ENCODE results near the gene PTPRT.

PTPRT gene

DNA sequence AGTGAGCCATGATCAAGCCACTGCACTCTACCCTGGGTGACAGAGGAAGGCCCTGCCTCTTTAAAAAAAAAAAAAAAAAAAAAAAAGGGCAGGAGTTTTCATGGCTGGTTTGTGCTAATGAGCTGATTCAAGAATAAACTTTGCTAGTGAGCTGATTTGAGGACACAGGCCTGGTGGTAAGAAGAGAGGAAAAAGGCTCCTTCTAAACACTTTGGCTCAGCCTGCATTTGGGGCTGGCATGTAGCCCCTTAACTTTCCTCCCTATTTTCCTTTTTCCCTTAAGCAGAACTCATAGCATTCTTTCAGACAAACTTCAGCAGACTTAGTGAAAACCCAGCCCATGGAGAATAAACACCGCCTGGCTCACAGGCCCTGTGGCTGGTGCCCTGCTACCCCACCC, 432.7 kb downstream of the PTPRT start:
- ATAC-seq (ENCODE audit: low read depth) (no peak), DNase-seq (ENCODE audit: low spot score in 2 of 2) (no peak)
- Mint-ChIP-seq H3K9me3 (peaks cover 3% of the 10 kb centered on the region), H3K4me1 (no peaks in the 10 kb centered on the region), H3K36me3 (no peaks in the 10 kb centered on the region), H3K27me3 (no peaks in the 10 kb centered on the region), H3K4me3 (no peak overlapping the region), H3K27ac (no peak overlapping the region)

GRCh38 chr20:42754706-42755105, 435.0 kb downstream of the PTPRT start:
- Mint-ChIP-seq H3K36me3 (no peaks in the 10 kb centered on the region), H3K4me3 (no peak overlapping the region), H3K27me3 (no peaks in the 10 kb centered on the region), H3K27ac (no peak overlapping the region), H3K4me1 (no peaks in the 10 kb centered on the region), H3K9me3 (peaks cover 2% of the 10 kb centered on the region)
- DNase-seq (ENCODE audit: low spot score in 2 of 2), result no peak
- no peak for ATAC-seq (ENCODE audit: low read depth)

DNA sequence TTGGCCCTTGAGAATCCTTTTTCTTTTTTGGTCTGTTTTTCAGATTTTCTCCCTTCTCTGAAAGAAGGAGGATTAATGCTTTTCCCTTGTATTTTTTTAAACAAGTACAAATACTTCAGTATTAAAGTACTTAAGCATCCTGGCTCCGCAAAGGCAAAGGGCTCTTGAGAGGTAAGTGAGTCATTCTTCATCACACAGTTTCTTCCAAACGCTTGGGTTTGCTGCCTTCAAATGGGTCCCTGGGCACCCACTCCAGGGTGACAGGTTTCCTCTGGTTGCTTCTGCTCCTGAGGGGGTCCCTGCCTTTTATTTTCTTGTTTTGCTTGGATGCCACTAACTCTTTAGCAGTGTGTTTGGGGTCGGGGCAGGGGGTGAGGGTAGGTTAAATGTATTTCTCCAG, 437.1 kb downstream of the PTPRT start:
- DNase-seq (ENCODE audit: low spot score in 2 of 2) (no peak), ATAC-seq (ENCODE audit: low read depth) (no peak)
- Mint-ChIP-seq H3K27ac (no peak overlapping the region), H3K4me3 (no peak overlapping the region), H3K9me3 (no peaks in the 10 kb centered on the region), H3K27me3 (no peaks in the 10 kb centered on the region), H3K4me1 (no peaks in the 10 kb centered on the region), H3K36me3 (no peaks in the 10 kb centered on the region)

- Mint-ChIP-seq H3K9me3 (peaks cover 1% of the 10 kb centered on the region), H3K4me1 (no peaks in the 10 kb centered on the region), H3K27me3 (no peaks in the 10 kb centered on the region), H3K27ac (no peak overlapping the region), H3K36me3 (no peaks in the 10 kb centered on the region), H3K4me3 (no peak overlapping the region)
- ATAC-seq (ENCODE audit: low read depth) (no peak), DNase-seq (ENCODE audit: low spot score in 2 of 2) (no peak)
These were observed 440.1 kb downstream of the PTPRT start for GRCh38 chr20:42749556-42749955.

DNA sequence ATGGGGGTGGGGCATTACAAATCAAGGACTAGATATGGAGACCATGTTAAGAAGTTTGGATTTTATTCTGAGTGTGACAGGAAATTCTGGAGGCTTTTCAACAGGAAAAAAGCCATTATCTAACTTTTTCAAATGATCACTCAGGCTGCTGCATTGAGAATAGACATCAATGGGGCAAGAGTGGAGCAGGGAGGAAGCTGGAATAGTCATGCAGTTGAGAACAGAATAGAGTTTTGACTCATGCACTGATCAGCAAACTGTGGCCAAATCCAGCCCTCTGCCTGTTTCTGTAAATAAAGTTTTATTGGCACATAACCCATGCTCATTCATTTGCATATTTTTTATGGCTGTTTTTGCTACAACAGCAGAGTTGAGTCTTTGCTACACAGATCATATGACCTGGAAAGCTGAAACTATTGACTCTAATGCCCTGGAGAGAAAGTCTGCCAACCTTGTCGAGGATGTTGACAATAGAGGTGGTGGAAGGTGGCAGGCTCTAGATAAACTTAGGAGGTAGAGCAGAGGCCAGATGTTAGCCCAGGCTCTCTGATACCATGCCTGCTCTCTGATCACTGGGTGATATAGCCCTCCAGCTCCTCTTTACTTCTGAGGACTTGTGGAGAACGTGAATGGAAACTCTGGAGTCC, 441.8 kb downstream of the PTPRT start:
- Mint-ChIP-seq H3K36me3 (no peaks in the 10 kb centered on the region), H3K4me3 (no peak overlapping the region), H3K27me3 (no peaks in the 10 kb centered on the region), H3K27ac (no peak overlapping the region), H3K9me3 (peaks cover 1% of the 10 kb centered on the region), H3K4me1 (no peaks in the 10 kb centered on the region)
- DNase-seq (ENCODE audit: low spot score in 2 of 2) (no peak), ATAC-seq (ENCODE audit: low read depth) (no peak)

DNA sequence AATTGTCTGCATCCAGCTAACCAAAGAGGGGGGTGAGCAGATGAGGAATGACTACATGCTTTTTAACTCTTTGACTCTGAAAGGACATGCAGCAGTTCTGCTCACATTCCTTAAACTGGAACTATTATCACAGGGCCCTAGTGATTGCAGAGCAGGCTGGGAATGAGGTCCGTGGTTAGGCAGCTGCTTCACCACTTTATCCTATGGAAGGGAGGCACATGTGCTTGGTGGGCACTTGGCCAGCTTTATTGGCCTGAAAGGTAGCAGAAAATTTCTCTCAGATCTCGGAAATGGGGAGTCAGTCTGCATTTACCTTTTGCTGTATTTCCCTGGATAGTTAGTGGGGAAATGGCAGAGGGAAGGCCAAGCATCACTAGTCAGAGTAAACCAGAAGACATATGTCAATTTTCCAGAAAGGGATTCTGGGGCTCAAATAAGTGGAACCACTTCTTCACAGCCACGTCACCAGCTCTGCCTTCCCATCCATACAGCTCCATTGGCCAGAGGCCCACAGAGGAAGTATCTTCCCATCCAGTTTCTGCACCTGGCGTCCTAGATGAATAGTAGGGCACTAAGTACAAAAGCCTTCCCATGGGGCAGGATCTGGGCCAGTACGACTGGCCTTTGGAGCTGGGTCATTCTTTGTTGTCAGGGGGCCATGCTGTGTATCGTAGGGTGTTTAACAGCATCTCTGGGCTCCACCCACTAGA, 444.8 kb downstream of the PTPRT start:
- H3K27ac Mint-ChIP-seq, result no peak overlapping the region
- no peaks in the 10 kb centered on the region for H3K4me1 Mint-ChIP-seq
- peaks cover 1% of the 10 kb centered on the region for H3K9me3 Mint-ChIP-seq
- ATAC-seq (ENCODE audit: low read depth) (no peak), DNase-seq (ENCODE audit: low spot score in 2 of 2) (no peak)
- H3K4me3 Mint-ChIP-seq, result no peak overlapping the region
- H3K27me3 Mint-ChIP-seq, result no peaks in the 10 kb centered on the region
- no peaks in the 10 kb centered on the region for H3K36me3 Mint-ChIP-seq

DNA sequence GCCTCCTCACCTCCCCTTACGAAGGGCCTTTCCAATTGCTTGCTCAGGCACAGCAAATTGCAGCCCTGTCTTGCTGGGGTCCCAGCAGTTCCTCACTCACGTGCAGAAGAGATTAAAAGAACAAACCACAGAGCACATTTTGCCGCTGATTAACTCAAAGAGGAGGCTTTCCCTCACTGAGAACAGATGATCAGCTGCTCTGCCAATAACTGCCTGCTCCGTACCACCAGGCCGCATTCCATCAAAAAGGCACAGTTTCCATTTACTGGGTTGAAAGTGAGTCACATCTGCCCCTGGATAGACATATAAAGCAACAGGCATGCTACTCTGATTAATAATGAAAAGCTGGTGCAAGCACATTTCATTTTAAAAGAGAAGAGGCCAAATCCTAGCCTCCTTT, 446.8 kb downstream of the PTPRT start:
- peaks cover 1% of the 10 kb centered on the region for H3K9me3 Mint-ChIP-seq
- no peaks in the 10 kb centered on the region for H3K4me1 Mint-ChIP-seq
- H3K4me3 Mint-ChIP-seq, result no peak overlapping the region
- no peaks in the 10 kb centered on the region for H3K36me3 Mint-ChIP-seq
- ATAC-seq (ENCODE audit: low read depth) (no peak), DNase-seq (ENCODE audit: low spot score in 2 of 2) (no peak)
- H3K27me3 Mint-ChIP-seq, result no peaks in the 10 kb centered on the region
- no peak overlapping the region for H3K27ac Mint-ChIP-seq

DNA sequence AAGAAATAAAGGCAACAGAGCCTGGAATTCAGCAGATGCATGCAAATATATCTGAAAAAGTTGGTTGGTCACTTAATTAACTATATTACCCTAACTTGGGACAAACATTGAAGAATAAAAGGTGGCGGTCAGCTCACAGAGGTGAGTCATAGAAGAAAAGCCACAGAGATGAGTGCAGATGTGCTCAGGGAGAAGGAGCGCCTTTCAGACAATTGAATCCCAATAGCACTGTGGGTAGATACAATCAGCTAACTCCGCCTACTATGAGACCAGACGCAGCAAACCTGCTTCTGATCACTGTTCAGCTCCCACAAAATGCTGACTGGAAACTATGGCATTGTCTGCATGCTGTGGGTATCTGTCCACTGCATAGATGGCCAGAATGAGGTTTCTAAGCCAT, 447.8 kb downstream of the PTPRT start:
- Mint-ChIP-seq H3K9me3 (no peaks in the 10 kb centered on the region), H3K27ac (no peak overlapping the region), H3K36me3 (no peaks in the 10 kb centered on the region), H3K27me3 (no peaks in the 10 kb centered on the region), H3K4me1 (no peaks in the 10 kb centered on the region), H3K4me3 (no peak overlapping the region)
- DNase-seq (ENCODE audit: low spot score in 2 of 2), result no peak
- ATAC-seq (ENCODE audit: low read depth), result no peak

- no peaks in the 10 kb centered on the region for H3K36me3 Mint-ChIP-seq
- no peaks in the 10 kb centered on the region for H3K27me3 Mint-ChIP-seq
- H3K9me3 Mint-ChIP-seq, result peaks cover 2% of the 10 kb centered on the region
- DNase-seq (ENCODE audit: low spot score in 2 of 2), result no peak
- ATAC-seq (ENCODE audit: low read depth), result no peak
- H3K4me1 Mint-ChIP-seq, result no peaks in the 10 kb centered on the region
- H3K4me3 Mint-ChIP-seq, result no peak overlapping the region
- H3K27ac Mint-ChIP-seq, result no peak overlapping the region
These were observed 449.4 kb downstream of the PTPRT start for GRCh38 chr20:42740226-42740870.

- no peaks in the 10 kb centered on the region for H3K4me1 Mint-ChIP-seq
These were observed 450.0 kb downstream of the PTPRT start for GRCh38 chr20:42739683-42740082.

DNA sequence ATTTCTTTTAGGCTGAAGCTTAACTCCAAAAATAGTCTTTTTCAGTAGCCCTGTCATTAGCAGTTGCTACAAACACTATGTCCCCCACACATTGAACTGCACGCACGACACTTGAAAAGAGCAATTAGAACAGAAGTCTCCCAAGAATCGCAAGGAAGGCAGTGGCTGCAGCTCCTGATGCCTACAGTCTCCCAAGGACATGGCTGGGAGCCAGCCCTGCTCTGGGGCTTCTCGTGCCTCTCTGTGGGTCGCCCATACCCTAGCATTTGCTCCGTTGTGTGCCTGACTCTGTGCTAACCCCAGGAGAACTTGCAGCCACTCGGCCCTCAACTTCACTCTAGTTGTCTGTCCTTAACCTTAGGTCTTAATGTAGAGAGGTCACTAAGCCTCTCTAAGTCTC, 454.2 kb downstream of the PTPRT start:
- DNase-seq (ENCODE audit: low spot score in 2 of 2), result no peak
- H3K4me1 Mint-ChIP-seq, result no peaks in the 10 kb centered on the region
- H3K27me3 Mint-ChIP-seq, result peaks cover 5% of the 10 kb centered on the region
- no peak overlapping the region for H3K4me3 Mint-ChIP-seq
- ATAC-seq (ENCODE audit: low read depth), result no peak
- H3K9me3 Mint-ChIP-seq, result peaks cover 4% of the 10 kb centered on the region
- no peak overlapping the region for H3K27ac Mint-ChIP-seq
- H3K36me3 Mint-ChIP-seq, result no peaks in the 10 kb centered on the region

More at GRCh38 chr20:42739683-42740082, 450.0 kb downstream of the PTPRT start:
- ATAC-seq (ENCODE audit: low read depth), result no peak
- H3K4me3 Mint-ChIP-seq, result no peak overlapping the region
- no peak for DNase-seq (ENCODE audit: low spot score in 2 of 2)
- no peaks in the 10 kb centered on the region for H3K36me3 Mint-ChIP-seq
- no peak overlapping the region for H3K27ac Mint-ChIP-seq
- peaks cover 2% of the 10 kb centered on the region for H3K9me3 Mint-ChIP-seq
- peaks cover 3% of the 10 kb centered on the region for H3K27me3 Mint-ChIP-seq

DNA sequence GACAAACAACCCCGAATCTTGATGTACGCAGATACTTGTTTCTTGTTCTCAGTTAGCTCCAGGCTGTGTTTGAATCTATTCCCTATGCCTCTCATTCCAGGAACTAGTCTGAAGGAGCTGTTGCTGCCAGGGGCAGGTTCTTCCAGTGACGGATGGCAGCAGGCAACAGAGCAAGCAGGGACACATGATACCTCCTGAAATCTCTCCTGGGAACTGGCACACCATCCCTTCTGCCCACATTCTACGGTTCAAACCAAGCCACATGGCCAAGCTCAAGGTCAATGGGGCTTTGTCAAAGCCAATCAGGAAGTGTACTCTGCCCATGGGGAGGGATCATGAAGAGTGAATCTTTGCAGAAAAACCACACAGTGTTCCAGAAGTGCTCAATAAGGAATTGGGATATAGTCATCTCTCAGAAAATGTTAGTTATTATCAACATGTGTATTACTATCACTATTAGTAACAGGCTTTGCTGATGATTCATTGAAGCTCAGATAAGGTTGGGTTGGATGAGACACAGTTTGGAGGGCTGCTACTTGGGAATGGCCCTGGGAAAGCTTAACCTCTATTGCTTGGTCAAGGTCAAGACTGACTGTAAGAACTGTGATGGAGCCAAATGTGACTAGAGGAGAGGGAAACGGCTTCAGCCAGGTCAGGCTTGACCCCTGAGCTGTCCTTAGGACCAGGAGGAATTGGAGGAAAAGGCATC, 454.9 kb downstream of the PTPRT start:
- H3K9me3 Mint-ChIP-seq, result peaks cover 4% of the 10 kb centered on the region

GRCh38 chr20:42721923-42722322, 467.8 kb downstream of the PTPRT start:
- ATAC-seq (ENCODE audit: low read depth) (no peak), DNase-seq (ENCODE audit: low spot score in 2 of 2) (no peak)
- H3K4me1 Mint-ChIP-seq, result no peaks in the 10 kb centered on the region
- peaks cover 4% of the 10 kb centered on the region for H3K9me3 Mint-ChIP-seq
- no peaks in the 10 kb centered on the region for H3K36me3 Mint-ChIP-seq
- no peak overlapping the region for H3K27ac Mint-ChIP-seq
- H3K4me3 Mint-ChIP-seq, result no peak overlapping the region
- no peaks in the 10 kb centered on the region for H3K27me3 Mint-ChIP-seq

More for the DNA sequence above, 454.9 kb downstream of the PTPRT start:
- no peak for ATAC-seq (ENCODE audit: low read depth)
- Mint-ChIP-seq H3K36me3 (no peaks in the 10 kb centered on the region), H3K4me1 (no peaks in the 10 kb centered on the region), H3K27ac (no peak overlapping the region), H3K27me3 (peaks cover 5% of the 10 kb centered on the region), H3K4me3 (no peak overlapping the region)
- no peak for DNase-seq (ENCODE audit: low spot score in 2 of 2)
